ENCODE results near the gene BCL3.
"Not testable (repeated sequence)": the region's sequence is repeated elsewhere in the genome, so short reads cannot be mapped to it uniquely, and the experiment has no call there.

BCL3 gene

GRCh38 chr19:44757735-44758505 is 9.4 kb downstream of the BCL3 start:
- DNase-seq (ENCODE audit: low read depth): no peak

GRCh38 chr19:44758596-44758995 is 10.1 kb downstream of the BCL3 start:
- no peak for DNase-seq (ENCODE audit: low read depth)

- no peak for DNase-seq (ENCODE audit: low read depth)
These were observed 10.7 kb downstream of the BCL3 start for GRCh38 chr19:44759083-44759804.

- DNase-seq (ENCODE audit: low read depth): no peak
These were observed 13.5 kb downstream of the BCL3 start for GRCh38 chr19:44762038-44762437.

GRCh38 chr19:44765033-44765948 is 16.8 kb downstream of the BCL3 start:
- no peak for DNase-seq (ENCODE audit: low read depth)

- no peak for DNase-seq (ENCODE audit: low read depth)
These were observed 17.4 kb downstream of the BCL3 start for GRCh38 chr19:44765949-44766335.

GRCh38 chr19:44767295-44768180 is 19.0 kb downstream of the BCL3 start:
- DNase-seq (ENCODE audit: low read depth): no peak

GRCh38 chr19:44770550-44771257 is 22.2 kb downstream of the BCL3 start:
- peak; percentile 97 for DNase-seq (ENCODE audit: low read depth)

- DNase-seq (ENCODE audit: low read depth): not testable (repeated sequence)
These were observed 23.6 kb downstream of the BCL3 start for GRCh38 chr19:44772144-44772543.

- no peak for DNase-seq (ENCODE audit: low read depth)
These were observed 24.5 kb downstream of the BCL3 start for GRCh38 chr19:44772959-44773358.

- no peak for DNase-seq (ENCODE audit: low read depth)
These were observed 27.2 kb downstream of the BCL3 start for GRCh38 chr19:44775676-44776240.

- no peak for DNase-seq (ENCODE audit: low read depth)
These were observed 28.0 kb downstream of the BCL3 start for GRCh38 chr19:44776402-44777096.

GRCh38 chr19:44777715-44778347 is 29.3 kb downstream of the BCL3 start, which contains the start of gene CBLC:
Gene CBLC (plus strand): TSS chr19:44777890. CDS start chr19:44777932, 42 bp downstream.
- DNase-seq (ENCODE audit: low read depth): no peak

- no peak for DNase-seq (ENCODE audit: low read depth)
These were observed 30.6 kb downstream of the BCL3 start for GRCh38 chr19:44779150-44779549.

- not testable (repeated sequence) for DNase-seq (ENCODE audit: low read depth)
These were observed 33.2 kb downstream of the BCL3 start for GRCh38 chr19:44781694-44782093.

GRCh38 chr19:44782729-44783128 is 34.2 kb downstream of the BCL3 start:
- DNase-seq (ENCODE audit: low read depth): no peak

- no peak for DNase-seq (ENCODE audit: low read depth)
These were observed 35.0 kb downstream of the BCL3 start for GRCh38 chr19:44783545-44783944.

GRCh38 chr19:44785271-44785670 is 36.8 kb downstream of the BCL3 start:
- DNase-seq (ENCODE audit: low read depth): no peak

GRCh38 chr19:44785993-44786392 is 37.5 kb downstream of the BCL3 start:
- DNase-seq (ENCODE audit: low read depth): no peak
